ENCODE measurements around the gene FCMR.

DNA sequence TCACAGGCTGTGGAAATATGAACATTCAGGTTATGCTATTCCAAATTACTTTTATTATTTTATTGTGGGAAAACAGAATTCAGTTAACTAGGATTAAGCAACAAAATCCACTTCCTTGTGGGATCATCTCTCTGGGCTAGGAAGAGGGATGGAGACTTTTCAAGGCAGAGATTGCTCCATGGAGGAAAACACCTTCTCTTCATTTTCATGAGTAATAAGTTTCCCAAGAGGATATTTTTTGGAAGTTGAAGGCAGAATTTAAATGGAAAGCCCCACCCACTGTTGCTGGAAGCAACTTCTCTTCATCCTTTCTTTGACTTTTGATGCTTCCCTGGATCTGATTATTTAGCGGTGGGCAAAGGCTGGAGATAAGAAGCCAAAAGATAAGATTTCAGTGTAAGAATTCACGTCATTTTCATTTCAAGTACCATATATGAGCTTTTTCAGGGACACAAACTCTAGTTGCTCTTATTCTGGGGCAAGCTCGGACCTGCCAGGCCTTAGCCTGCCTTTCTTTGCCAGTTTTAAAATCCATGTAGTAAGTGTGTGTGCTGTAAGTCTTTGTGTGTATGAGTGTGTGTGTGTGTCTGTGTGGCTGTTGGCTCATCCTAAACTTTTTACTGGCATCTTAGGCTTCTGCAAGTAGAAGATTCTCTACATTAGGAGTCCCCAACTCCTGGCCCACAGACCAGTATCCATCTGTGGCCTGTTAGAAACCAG, 36.2 kb downstream of the FCMR start:
- TF ChIP-seq, protein P1, sequence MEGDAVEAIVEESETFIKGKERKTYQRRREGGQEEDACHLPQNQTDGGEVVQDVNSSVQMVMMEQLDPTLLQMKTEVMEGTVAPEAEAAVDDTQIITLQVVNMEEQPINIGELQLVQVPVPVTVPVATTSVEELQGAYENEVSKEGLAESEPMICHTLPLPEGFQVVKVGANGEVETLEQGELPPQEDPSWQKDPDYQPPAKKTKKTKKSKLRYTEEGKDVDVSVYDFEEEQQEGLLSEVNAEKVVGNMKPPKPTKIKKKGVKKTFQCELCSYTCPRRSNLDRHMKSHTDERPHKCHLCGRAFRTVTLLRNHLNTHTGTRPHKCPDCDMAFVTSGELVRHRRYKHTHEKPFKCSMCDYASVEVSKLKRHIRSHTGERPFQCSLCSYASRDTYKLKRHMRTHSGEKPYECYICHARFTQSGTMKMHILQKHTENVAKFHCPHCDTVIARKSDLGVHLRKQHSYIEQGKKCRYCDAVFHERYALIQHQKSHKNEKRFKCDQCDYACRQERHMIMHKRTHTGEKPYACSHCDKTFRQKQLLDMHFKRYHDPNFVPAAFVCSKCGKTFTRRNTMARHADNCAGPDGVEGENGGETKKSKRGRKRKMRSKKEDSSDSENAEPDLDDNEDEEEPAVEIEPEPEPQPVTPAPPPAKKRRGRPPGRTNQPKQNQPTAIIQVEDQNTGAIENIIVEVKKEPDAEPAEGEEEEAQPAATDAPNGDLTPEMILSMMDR (IDR thresholded peaks at IDR 0.05): no peak
- no peak for TF ChIP-seq EP300 (IDR thresholded peaks at IDR 0.05)
- no peak for TF ChIP-seq POLR2A (IDR thresholded peaks at IDR 0.05; ENCODE audit: low read depth)
- no peak for TF ChIP-seq POLR2AphosphoS5 (IDR thresholded peaks at IDR 0.05)
